Nephron progenitor cell (in vitro differentiated cells): ENCODE data around the gene RIPOR3.
"Not testable (repeated sequence)": the region's sequence is repeated elsewhere in the genome, so short reads cannot be mapped to it uniquely, and the experiment has no call there.

Experiments used
- DNase-seq: peaks from one replicate; pipeline ENCODE4 v3.0.0; 2021
- H3K27ac Mint-ChIP-seq: 2 replicates; pipeline ENCODE4 v1.8.0; 2021; ENCODE audit warnings: mild to moderate bottlenecking, moderate library complexity, mixed read lengths
- H3K27me3 Mint-ChIP-seq: 2 replicates; pipeline ENCODE4 v1.8.0; 2021; ENCODE audit warnings: mild to moderate bottlenecking, low read depth, mixed read lengths; ENCODE audit not compliant: poor library complexity
- H3K36me3 Mint-ChIP-seq: 2 replicates; pipeline ENCODE4 v1.8.0; 2021; ENCODE audit warnings: low read depth, mixed read lengths
- H3K4me1 Mint-ChIP-seq: 2 replicates; pipeline ENCODE4 v1.8.0; 2021; ENCODE audit warnings: mixed read lengths
- H3K4me3 Mint-ChIP-seq: 2 replicates; pipeline ENCODE4 v1.8.0; 2021; ENCODE audit warnings: mild to moderate bottlenecking, moderate library complexity, mixed read lengths
- H3K9me3 Mint-ChIP-seq: 2 replicates; pipeline ENCODE4 v1.8.0; 2021; ENCODE audit warnings: mild to moderate bottlenecking, moderate library complexity, mixed read lengths
- TF ChIP-seq, protein P1 (sequence below): fragments of 200-600 bp; sonication (generic); IDR thresholded peaks from 2 replicates; pipeline ENCODE4 v1.5.0; 2021; ENCODE audit warnings: antibody characterized with exemption

RIPOR3 gene

GRCh38 chr20:50646483-50646996 is 44.8 kb downstream of the RIPOR3 start:
- H3K27me3 Mint-ChIP-seq, result no peaks in the 10 kb centered on the region
- H3K9me3 Mint-ChIP-seq, result peaks cover 14% of the 10 kb centered on the region
- H3K27ac Mint-ChIP-seq, result no peak overlapping the region
- TF ChIP-seq, protein P1, sequence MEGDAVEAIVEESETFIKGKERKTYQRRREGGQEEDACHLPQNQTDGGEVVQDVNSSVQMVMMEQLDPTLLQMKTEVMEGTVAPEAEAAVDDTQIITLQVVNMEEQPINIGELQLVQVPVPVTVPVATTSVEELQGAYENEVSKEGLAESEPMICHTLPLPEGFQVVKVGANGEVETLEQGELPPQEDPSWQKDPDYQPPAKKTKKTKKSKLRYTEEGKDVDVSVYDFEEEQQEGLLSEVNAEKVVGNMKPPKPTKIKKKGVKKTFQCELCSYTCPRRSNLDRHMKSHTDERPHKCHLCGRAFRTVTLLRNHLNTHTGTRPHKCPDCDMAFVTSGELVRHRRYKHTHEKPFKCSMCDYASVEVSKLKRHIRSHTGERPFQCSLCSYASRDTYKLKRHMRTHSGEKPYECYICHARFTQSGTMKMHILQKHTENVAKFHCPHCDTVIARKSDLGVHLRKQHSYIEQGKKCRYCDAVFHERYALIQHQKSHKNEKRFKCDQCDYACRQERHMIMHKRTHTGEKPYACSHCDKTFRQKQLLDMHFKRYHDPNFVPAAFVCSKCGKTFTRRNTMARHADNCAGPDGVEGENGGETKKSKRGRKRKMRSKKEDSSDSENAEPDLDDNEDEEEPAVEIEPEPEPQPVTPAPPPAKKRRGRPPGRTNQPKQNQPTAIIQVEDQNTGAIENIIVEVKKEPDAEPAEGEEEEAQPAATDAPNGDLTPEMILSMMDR, result no peak
- peaks cover 30% of the 10 kb centered on the region for H3K4me1 Mint-ChIP-seq
- no peak overlapping the region for H3K4me3 Mint-ChIP-seq
- no peak for DNase-seq
- peaks cover 5% of the 10 kb centered on the region for H3K36me3 Mint-ChIP-seq

DNA sequence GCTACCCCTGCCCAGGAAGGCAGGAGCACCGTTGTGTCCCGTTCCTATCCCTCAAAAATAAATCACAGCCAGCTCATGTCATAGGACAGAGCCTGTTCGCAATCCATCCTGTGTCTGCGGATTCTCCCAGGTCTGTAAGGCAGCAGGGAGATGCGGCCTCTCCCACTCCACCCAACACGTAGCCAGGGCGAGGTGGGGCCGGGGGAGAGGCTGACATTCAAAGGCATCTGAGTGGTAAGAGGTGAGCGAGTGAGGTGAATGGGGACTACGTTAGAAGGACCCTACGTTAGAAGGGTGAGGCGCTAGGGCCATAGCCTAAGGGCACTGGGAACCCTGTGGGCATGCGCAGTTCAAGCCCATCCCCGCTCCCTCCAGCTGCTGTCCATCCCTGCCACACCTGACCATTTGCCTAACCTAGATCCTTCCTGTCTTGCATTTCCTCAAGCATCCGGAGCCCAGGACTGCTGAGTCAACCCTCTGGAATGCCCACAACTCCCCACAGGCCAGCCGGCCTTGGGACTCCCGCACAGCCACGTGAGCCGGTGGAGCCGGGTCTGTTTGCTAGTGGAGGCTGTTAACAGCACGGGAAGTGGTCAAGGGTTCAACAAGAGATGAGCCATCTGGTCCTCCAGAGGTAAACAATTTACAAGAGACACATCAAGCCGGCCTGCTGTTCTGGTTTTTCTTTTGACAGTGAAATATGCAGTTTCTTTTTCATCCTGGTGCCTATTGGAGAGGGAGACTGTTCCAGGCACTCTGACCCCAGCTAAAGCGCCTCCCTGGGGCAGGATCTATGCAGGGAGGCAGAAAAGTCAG is 45.9 kb downstream of the RIPOR3 start:
- no peaks in the 10 kb centered on the region for H3K27me3 Mint-ChIP-seq
- peak overlapping the region; percentile 15 for H3K4me3 Mint-ChIP-seq
- peak overlapping the region; percentile 71 for H3K27ac Mint-ChIP-seq
- TF ChIP-seq, protein P1, result no peak
- peak; percentile 51 for DNase-seq
- H3K36me3 Mint-ChIP-seq, result peaks cover 5% of the 10 kb centered on the region
- H3K4me1 Mint-ChIP-seq, result peaks cover 38% of the 10 kb centered on the region
- peaks cover 14% of the 10 kb centered on the region for H3K9me3 Mint-ChIP-seq

GRCh38 chr20:50642288-50642803 is 49.0 kb downstream of the RIPOR3 start:
- H3K36me3 Mint-ChIP-seq, result no peaks in the 10 kb centered on the region
- H3K4me3 Mint-ChIP-seq, result peak overlapping the region; percentile 24
- H3K27me3 Mint-ChIP-seq, result no peaks in the 10 kb centered on the region
- H3K4me1 Mint-ChIP-seq, result peaks cover 51% of the 10 kb centered on the region
- no peak overlapping the region for H3K27ac Mint-ChIP-seq
- peaks cover 4% of the 10 kb centered on the region for H3K9me3 Mint-ChIP-seq
- TF ChIP-seq, protein P1, result no peak
- no peak for DNase-seq

GRCh38 chr20:50641625-50642287 is 49.6 kb downstream of the RIPOR3 start:
- DNase-seq, result not testable (repeated sequence)

DNA sequence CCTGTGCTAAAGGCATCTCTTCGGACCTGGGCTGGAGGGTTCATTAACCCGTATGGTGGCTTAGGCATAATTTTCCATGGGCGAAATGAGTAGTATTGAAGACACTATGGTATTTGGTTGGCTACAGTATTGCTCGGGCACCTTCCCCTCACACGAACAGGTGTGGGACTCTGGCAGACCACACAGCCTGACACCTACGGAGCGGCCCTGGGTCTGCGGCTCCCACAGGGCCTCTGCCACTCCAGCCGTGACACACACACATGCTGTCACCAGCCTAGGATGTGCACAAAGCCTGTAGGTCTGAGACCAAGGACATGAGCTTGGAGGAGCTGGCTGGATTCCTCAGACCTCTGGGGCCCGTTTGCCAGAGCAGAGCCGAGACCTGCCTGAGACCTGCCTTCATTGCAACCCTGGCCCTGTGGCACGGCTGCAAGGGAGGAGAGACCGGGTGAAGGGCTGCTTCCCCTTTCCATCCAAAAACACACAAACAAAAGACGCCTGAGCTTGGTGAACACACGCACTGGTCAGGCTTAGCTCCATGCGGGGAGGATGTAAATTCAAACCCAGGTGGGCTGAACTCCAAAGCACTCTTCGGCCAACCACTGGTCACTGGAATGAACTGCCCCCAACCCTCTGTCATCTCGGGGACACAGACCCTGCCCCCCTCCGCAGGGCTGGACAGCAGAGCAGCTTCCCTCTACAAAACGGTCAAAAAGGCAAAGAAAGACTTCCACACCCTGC is 51.2 kb downstream of the RIPOR3 start:
- not testable (repeated sequence) for H3K36me3 Mint-ChIP-seq, H3K9me3 Mint-ChIP-seq, H3K4me3 Mint-ChIP-seq, H3K27me3 Mint-ChIP-seq, DNase-seq, H3K27ac Mint-ChIP-seq
- H3K4me1 Mint-ChIP-seq, result peaks cover 62% of the 10 kb centered on the region

More at GRCh38 chr20:50641625-50642287, 49.6 kb downstream of the RIPOR3 start:
- Mint-ChIP-seq H3K4me3 (peak overlapping the region; percentile 24), H3K4me1 (peaks cover 57% of the 10 kb centered on the region), H3K27ac (peak overlapping the region; percentile 70)
- H3K9me3 Mint-ChIP-seq, H3K36me3 Mint-ChIP-seq, H3K27me3 Mint-ChIP-seq: not testable (repeated sequence)

- H3K4me1 Mint-ChIP-seq, result peaks cover 71% of the 10 kb centered on the region
- H3K27me3 Mint-ChIP-seq, DNase-seq, H3K36me3 Mint-ChIP-seq, H3K4me3 Mint-ChIP-seq, H3K9me3 Mint-ChIP-seq, H3K27ac Mint-ChIP-seq: not testable (repeated sequence)
Observed at GRCh38 chr20:50638015-50638847, 53.1 kb downstream of the RIPOR3 start.
